Measurements from ENCODE around the gene KCNA5.

The KCNA5 gene

DNA sequence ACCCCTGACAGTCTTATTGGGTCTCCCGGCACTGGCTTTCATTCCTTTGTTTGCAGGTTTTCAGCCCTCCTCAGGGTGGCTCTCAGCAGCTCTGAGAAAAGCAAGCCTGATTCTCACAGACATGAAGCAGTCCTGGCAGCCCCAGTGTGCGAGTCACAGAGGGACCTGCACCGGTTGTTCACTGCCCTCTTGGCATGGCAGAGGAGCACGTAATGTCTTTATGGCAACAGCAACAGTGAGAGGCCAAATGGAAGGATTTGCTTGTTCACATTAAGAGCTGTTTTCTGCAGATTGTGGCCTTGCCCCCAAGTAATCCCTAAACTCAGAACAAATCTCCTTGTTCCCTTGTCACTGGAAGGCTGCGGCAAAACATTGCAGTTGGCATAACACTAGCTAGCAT lies 3.4 kb downstream of the KCNA5 start:
- TF ChIP-seq, protein P1, sequence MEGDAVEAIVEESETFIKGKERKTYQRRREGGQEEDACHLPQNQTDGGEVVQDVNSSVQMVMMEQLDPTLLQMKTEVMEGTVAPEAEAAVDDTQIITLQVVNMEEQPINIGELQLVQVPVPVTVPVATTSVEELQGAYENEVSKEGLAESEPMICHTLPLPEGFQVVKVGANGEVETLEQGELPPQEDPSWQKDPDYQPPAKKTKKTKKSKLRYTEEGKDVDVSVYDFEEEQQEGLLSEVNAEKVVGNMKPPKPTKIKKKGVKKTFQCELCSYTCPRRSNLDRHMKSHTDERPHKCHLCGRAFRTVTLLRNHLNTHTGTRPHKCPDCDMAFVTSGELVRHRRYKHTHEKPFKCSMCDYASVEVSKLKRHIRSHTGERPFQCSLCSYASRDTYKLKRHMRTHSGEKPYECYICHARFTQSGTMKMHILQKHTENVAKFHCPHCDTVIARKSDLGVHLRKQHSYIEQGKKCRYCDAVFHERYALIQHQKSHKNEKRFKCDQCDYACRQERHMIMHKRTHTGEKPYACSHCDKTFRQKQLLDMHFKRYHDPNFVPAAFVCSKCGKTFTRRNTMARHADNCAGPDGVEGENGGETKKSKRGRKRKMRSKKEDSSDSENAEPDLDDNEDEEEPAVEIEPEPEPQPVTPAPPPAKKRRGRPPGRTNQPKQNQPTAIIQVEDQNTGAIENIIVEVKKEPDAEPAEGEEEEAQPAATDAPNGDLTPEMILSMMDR (IDR thresholded peaks at IDR 0.05; ENCODE audit: low read depth, low read length) = no peak
- H3K4me3 ChIP-seq (ENCODE audit: low read depth, low read length) = no peak overlapping the region

DNA sequence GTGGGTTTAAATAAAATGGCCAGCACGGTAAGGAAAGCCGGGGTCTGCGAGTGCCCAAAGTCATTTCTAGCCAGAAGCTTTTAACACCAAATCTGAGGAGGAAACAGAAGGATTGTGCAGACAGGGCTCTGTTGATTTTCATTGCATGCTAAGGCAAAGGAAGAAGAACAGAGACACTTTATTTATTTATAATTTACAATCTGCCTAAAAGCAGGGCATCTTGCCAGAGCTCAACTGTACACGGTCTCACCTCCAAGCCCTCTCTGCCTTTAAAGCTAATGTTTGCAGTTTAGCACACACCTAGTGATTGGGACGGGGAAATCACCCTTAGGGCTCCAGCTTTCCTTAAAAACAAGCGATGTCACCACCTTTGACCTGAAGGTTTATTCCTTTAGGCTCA lies 4.0 kb downstream of the KCNA5 start:
- no peak overlapping the region for H3K4me3 ChIP-seq (ENCODE audit: low read depth, low read length)
- TF ChIP-seq, protein P1 (IDR thresholded peaks at IDR 0.05; ENCODE audit: low read depth, low read length) = no peak

DNA sequence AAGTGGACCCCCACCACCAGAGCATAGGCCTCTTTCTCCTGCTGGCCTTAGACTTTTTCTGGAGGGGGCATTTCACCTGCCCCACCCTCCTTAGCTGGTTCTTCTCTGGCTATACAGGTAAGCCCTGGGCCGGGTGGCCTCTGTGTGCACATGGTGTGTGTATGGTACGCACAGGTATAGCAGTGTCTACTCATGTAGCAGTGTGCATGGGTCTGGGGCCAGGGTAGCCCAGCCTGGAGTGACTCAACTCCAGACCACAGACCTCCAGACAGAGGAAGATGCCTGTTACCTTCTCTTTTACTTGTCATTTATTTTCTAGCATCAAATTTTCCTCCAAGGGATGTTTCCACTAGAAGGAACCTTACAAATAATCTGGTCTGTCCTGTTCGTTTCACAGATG lies 6.9 kb downstream of the KCNA5 start:
- TF ChIP-seq, protein P1 (IDR thresholded peaks at IDR 0.05; ENCODE audit: low read depth, low read length) = no peak
- H3K4me3 ChIP-seq (ENCODE audit: low read depth, low read length) = no peak overlapping the region

DNA sequence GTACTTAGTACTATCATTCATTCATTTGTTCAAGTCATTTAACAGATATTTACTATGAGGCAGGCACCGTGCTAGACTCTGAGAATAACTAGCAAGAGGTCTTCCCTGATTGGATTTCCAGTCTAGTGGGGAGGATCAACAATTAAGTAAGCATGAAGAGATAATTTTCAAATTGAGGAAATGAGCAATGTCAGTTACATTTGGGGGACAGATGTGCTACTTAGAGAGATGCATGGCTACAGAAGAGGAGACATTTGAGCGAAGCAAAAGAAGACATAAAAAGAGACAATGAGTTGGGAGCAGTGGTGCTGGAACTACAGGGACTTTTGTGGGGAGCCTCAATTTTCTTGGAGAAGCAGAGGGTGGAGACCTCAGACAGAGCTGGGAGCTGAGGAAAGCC lies 7.7 kb downstream of the KCNA5 start:
- H3K4me3 ChIP-seq (ENCODE audit: low read depth, low read length) = no peak overlapping the region
- TF ChIP-seq, protein P1 (IDR thresholded peaks at IDR 0.05; ENCODE audit: low read depth, low read length) = no peak

DNA sequence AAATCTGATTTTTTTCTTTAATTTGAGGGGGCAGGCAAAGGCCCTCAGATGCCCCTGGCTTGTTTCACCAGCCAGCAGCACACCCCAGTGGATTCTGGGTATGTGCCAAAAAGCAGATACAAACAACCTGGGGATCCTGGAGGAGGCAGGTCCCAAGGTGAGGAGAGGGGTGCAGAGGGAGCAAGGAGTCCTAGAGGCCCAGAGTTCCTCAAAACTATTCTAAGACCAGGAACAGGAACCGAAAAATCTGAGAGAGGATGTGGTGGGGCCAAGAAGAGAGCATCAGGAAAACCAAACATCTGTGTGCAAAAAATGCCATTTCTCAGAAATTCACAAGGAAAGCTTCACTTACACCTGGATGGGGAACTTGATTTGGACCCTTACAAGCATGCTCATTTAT lies 8.2 kb downstream of the KCNA5 start:
- no peak overlapping the region for H3K4me3 ChIP-seq (ENCODE audit: low read depth, low read length)
- TF ChIP-seq, protein P1 (IDR thresholded peaks at IDR 0.05; ENCODE audit: low read depth, low read length) = no peak

DNA sequence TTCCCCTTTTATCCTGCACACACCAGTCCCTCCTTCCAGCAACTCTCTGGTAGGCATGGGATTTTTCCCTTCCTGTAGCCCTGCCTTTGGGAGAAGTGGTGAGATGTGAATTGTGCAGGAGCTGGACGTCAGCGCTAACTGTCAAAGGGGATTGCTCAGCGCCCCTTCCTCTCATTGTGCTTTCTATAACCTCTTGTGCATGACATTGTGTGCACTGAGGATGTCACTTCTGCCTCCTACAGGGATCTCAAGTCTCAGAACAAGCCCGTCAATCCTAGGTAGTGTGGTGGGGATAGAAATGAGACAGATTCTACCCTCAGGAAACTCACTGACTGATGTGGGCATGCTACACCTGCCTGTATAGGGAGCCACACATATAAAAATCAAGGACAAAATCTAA lies 8.7 kb downstream of the KCNA5 start:
- TF ChIP-seq, protein P1 (IDR thresholded peaks at IDR 0.05; ENCODE audit: low read depth, low read length) = no peak
- no peak overlapping the region for H3K4me3 ChIP-seq (ENCODE audit: low read depth, low read length)

DNA sequence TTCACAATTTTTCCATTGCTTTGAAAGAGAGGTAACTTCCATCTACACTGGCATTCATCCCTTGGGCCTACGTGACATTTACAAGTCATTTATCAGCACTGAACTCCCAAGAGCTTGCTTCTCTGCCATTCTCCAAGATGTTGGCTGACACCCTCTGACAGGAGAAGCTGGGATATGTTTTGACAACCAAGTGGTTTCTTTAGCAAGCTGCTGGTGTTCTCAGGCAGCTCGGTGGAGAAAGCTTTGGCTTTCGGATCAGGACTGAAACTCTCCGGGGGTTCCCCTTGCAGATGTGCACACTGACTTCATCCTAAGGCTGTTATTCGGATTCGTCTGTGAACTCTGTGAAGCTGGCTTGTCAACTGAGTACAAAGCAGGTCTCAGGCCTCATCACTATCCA lies 15.7 kb downstream of the KCNA5 start:
- no peak overlapping the region for H3K4me3 ChIP-seq (ENCODE audit: low read depth, low read length)
- TF ChIP-seq, protein P1 (IDR thresholded peaks at IDR 0.05; ENCODE audit: low read depth, low read length) = no peak
